Osteocyte (in vitro differentiated cells): ENCODE measurements around the gene RDM1. TPM values are rescaled to one million over a fixed set of nuclear protein-coding genes. Genes with fewer than 3 reads are reported as not detected.

Experiments used
- DNase-seq: peaks from one replicate; pipeline ENCODE4 v3.0.0; 2021; ENCODE audit warnings: mixed read lengths; ENCODE audit not compliant: unreplicated experiment; ENCODE audit errors: extremely low spot score
- H3K27ac Mint-ChIP-seq: one replicate; pipeline ENCODE4 v1.8.0; 2021; ENCODE audit warnings: mild to moderate bottlenecking, mixed read lengths; ENCODE audit not compliant: unreplicated experiment
- H3K27me3 Mint-ChIP-seq: one replicate; pipeline ENCODE4 v1.8.0; 2021; ENCODE audit warnings: mixed read lengths; ENCODE audit not compliant: unreplicated experiment
- H3K36me3 Mint-ChIP-seq: one replicate; pipeline ENCODE4 v1.8.0; 2021; ENCODE audit warnings: mixed read lengths; ENCODE audit not compliant: unreplicated experiment
- H3K4me1 Mint-ChIP-seq: one replicate; pipeline ENCODE4 v1.8.0; 2021; ENCODE audit warnings: mixed read lengths; ENCODE audit not compliant: unreplicated experiment
- H3K4me3 Mint-ChIP-seq: one replicate; pipeline ENCODE4 v1.8.0; 2021; ENCODE audit warnings: mild to moderate bottlenecking, moderate library complexity, mixed read lengths; ENCODE audit not compliant: unreplicated experiment
- H3K9me3 Mint-ChIP-seq: one replicate; pipeline ENCODE4 v1.8.0; 2021; ENCODE audit warnings: mixed read lengths; ENCODE audit not compliant: unreplicated experiment
- CTCF ChIP-seq: fragments of 200-600 bp; sonication (generic); IDR thresholded peaks from 2 replicates; pipeline ENCODE4 v1.5.0; 2021; ENCODE audit warnings: antibody characterized with exemption, mild to moderate bottlenecking, moderate library complexity
- total RNA-seq: library from RNA; stranded (reverse); gene quantifications from 2 replicates; pipeline ENCODE4 v1.2.1, GENCODE V29; 2021

The RDM1 gene
- total RNA-seq, 1 donor from 2014 or later = 0.35 TPM

GRCh38 chr17:35936063-35936462 is 5.5 kb upstream of the RDM1 start:
- peaks cover under 1% of the 10 kb centered on the region for H3K4me1 Mint-ChIP-seq
- no peak overlapping the region for H3K27ac Mint-ChIP-seq
- H3K4me3 Mint-ChIP-seq = no peak overlapping the region
- no peak for DNase-seq
- TF ChIP-seq CTCF = no peak
- H3K27me3 Mint-ChIP-seq = peaks cover 8% of the 10 kb centered on the region
- no peaks in the 10 kb centered on the region for H3K36me3 Mint-ChIP-seq
- no peaks in the 10 kb centered on the region for H3K9me3 Mint-ChIP-seq

DNA sequence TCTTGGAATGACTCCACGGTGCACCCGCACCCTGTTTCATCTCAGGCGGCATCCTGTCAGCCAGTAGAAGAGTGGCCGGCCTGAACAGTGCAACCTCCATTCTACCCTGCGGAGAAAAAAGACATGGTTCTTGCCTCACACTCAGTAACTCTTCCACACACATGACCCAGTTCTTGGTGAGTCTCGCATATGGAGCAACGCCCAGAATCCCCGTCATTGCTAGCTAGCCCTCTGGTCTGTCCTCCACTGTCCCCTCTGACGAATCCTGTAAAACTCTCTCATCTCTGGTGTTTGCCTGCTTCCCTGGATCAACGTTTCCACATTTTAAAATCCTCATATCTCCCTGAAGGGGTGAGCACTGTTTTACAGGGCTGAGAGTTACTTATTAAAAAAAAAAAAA is 4.2 kb upstream of the RDM1 start:
- no peaks in the 10 kb centered on the region for H3K36me3 Mint-ChIP-seq
- H3K4me3 Mint-ChIP-seq = no peak overlapping the region
- H3K4me1 Mint-ChIP-seq = peaks cover 14% of the 10 kb centered on the region
- TF ChIP-seq CTCF = no peak
- H3K27me3 Mint-ChIP-seq = peaks cover 2% of the 10 kb centered on the region
- H3K9me3 Mint-ChIP-seq = no peaks in the 10 kb centered on the region
- no peak overlapping the region for H3K27ac Mint-ChIP-seq
- no peak for DNase-seq

GRCh38 chr17:35932586-35932985 is 2.0 kb upstream of the RDM1 start:
- H3K27ac Mint-ChIP-seq = no peak overlapping the region
- no peaks in the 10 kb centered on the region for H3K27me3 Mint-ChIP-seq
- no peak for TF ChIP-seq CTCF
- no peak for DNase-seq
- no peaks in the 10 kb centered on the region for H3K9me3 Mint-ChIP-seq
- H3K36me3 Mint-ChIP-seq = no peaks in the 10 kb centered on the region
- H3K4me1 Mint-ChIP-seq = peaks cover 16% of the 10 kb centered on the region
- no peak overlapping the region for H3K4me3 Mint-ChIP-seq

GRCh38 chr17:35931794-35932425 is 1.3 kb upstream of the RDM1 start:
- no peak for DNase-seq
- Mint-ChIP-seq H3K9me3 (no peaks in the 10 kb centered on the region), H3K36me3 (no peaks in the 10 kb centered on the region), H3K27ac (no peak overlapping the region), H3K4me3 (no peak overlapping the region), H3K4me1 (peaks cover 16% of the 10 kb centered on the region), H3K27me3 (no peaks in the 10 kb centered on the region)
- TF ChIP-seq CTCF = no peak

- Mint-ChIP-seq H3K4me3 (no peak overlapping the region), H3K36me3 (no peaks in the 10 kb centered on the region)
These were observed 2.9 kb downstream of the RDM1 start for GRCh38 chr17:35927714-35928113.

More at GRCh38 chr17:35927714-35928113, 2.9 kb downstream of the RDM1 start:
- DNase-seq = no peak
- TF ChIP-seq CTCF = no peak
- H3K9me3 Mint-ChIP-seq = no peaks in the 10 kb centered on the region
- peaks cover 16% of the 10 kb centered on the region for H3K4me1 Mint-ChIP-seq
- H3K27ac Mint-ChIP-seq = no peak overlapping the region
- H3K27me3 Mint-ChIP-seq = no peaks in the 10 kb centered on the region
